ENCODE results near the gene UBAC1. TPM values are rescaled to one million over a fixed set of nuclear protein-coding genes. Genes with fewer than 3 reads are reported as not detected.
"Not testable (repeated sequence)": the region's sequence is repeated elsewhere in the genome, so short reads cannot be mapped to it uniquely, and the experiment has no call there.

Gene UBAC1
- total RNA-seq, 1 donor from 2014 or later = 57.9 TPM

- TF ChIP-seq POLR2A (IDR thresholded peaks at IDR 0.05) (no peak), POLR2AphosphoS5 (IDR thresholded peaks at IDR 0.05; ENCODE audit: insufficient read depth in 1 of 2, low read depth in 1 of 2) (no peak)
- TF ChIP-seq, protein P1, sequence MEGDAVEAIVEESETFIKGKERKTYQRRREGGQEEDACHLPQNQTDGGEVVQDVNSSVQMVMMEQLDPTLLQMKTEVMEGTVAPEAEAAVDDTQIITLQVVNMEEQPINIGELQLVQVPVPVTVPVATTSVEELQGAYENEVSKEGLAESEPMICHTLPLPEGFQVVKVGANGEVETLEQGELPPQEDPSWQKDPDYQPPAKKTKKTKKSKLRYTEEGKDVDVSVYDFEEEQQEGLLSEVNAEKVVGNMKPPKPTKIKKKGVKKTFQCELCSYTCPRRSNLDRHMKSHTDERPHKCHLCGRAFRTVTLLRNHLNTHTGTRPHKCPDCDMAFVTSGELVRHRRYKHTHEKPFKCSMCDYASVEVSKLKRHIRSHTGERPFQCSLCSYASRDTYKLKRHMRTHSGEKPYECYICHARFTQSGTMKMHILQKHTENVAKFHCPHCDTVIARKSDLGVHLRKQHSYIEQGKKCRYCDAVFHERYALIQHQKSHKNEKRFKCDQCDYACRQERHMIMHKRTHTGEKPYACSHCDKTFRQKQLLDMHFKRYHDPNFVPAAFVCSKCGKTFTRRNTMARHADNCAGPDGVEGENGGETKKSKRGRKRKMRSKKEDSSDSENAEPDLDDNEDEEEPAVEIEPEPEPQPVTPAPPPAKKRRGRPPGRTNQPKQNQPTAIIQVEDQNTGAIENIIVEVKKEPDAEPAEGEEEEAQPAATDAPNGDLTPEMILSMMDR (IDR thresholded peaks at IDR 0.05) = no peak
- Histone ChIP-seq H3K4me1 (peaks cover 9% of the 10 kb centered on the region), H3K36me3 (no peaks in the 10 kb centered on the region), H3K27ac (no peak overlapping the region), H3K9me3 (no peaks in the 10 kb centered on the region), H3K27me3 (no peaks in the 10 kb centered on the region), H3K4me3 (no peak overlapping the region)
- intact Hi-C loops (cut with DNase I) = no loop called here
- no peak for DNase-seq (ENCODE audit: extremely low spot score in 2 of 2)
These were observed 8.0 kb upstream of the UBAC1 start for GRCh38 chr9:135969064-135969683.

- TF ChIP-seq, protein P1 (IDR thresholded peaks at IDR 0.05) = no peak
- no peak for TF ChIP-seq POLR2A (IDR thresholded peaks at IDR 0.05)
- no peak for TF ChIP-seq POLR2AphosphoS5 (IDR thresholded peaks at IDR 0.05; ENCODE audit: insufficient read depth in 1 of 2, low read depth in 1 of 2)
- intact Hi-C loops (cut with DNase I) = no loop called here
- no peak for DNase-seq (ENCODE audit: extremely low spot score in 2 of 2)
- Histone ChIP-seq H3K9me3 (no peaks in the 10 kb centered on the region), H3K27ac (no peak overlapping the region), H3K27me3 (no peaks in the 10 kb centered on the region), H3K4me1 (peaks cover 9% of the 10 kb centered on the region), H3K4me3 (no peak overlapping the region), H3K36me3 (no peaks in the 10 kb centered on the region)
These were observed 7.4 kb upstream of the UBAC1 start for GRCh38 chr9:135968601-135969000.

DNA sequence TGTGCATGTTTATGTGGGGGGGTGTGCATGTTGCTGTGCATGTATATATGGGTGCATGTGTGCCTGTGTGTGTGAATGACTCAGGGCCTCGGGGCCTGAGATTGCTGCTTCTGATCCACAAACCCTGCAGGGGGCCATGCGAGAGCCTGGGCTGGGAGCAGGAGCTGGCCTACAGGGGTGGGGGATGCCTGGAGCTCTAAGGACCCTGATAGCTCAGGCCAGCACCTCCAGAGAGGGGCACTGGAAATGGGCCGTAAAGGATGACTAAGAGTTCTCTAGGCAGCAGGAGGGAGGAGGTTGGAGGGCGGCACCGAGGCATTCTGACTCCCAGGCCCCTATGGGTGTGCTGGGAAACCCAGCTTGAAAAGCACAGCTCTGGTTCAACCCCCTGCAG, 6.9 kb upstream of the UBAC1 start:
- Histone ChIP-seq H3K27ac (no peak overlapping the region), H3K4me3 (no peak overlapping the region), H3K9me3 (no peaks in the 10 kb centered on the region), H3K4me1 (peaks cover 9% of the 10 kb centered on the region), H3K27me3 (no peaks in the 10 kb centered on the region), H3K36me3 (no peaks in the 10 kb centered on the region)
- intact Hi-C loops (cut with DNase I) = no loop called here
- no peak for DNase-seq (ENCODE audit: extremely low spot score in 2 of 2)
- TF ChIP-seq POLR2A (IDR thresholded peaks at IDR 0.05) (no peak), POLR2AphosphoS5 (IDR thresholded peaks at IDR 0.05; ENCODE audit: insufficient read depth in 1 of 2, low read depth in 1 of 2) (no peak)
- TF ChIP-seq, protein P1 (IDR thresholded peaks at IDR 0.05) = no peak

GRCh38 chr9:135966916-135967260, 5.7 kb upstream of the UBAC1 start:
- H3K27ac ChIP-seq = not testable (repeated sequence)

GRCh38 chr9:135965124-135965756, 4.1 kb upstream of the UBAC1 start:
- Histone ChIP-seq H3K36me3 (no peaks in the 10 kb centered on the region), H3K27me3 (no peaks in the 10 kb centered on the region), H3K4me3 (no peak overlapping the region), H3K9me3 (no peaks in the 10 kb centered on the region), H3K4me1 (peaks cover 14% of the 10 kb centered on the region), H3K27ac (no peak overlapping the region)
- no peak for DNase-seq (ENCODE audit: extremely low spot score in 2 of 2)
- TF ChIP-seq POLR2AphosphoS5 (IDR thresholded peaks at IDR 0.05; ENCODE audit: insufficient read depth in 1 of 2, low read depth in 1 of 2) (no peak), POLR2A (IDR thresholded peaks at IDR 0.05) (no peak)
- TF ChIP-seq, protein P1 (IDR thresholded peaks at IDR 0.05) = no peak
- intact Hi-C loops (cut with DNase I) = loop anchor here (2.0 kb wide), 1 partner anchor 154 kb away; the partner anchor contains the start of gene TMEM250

More at GRCh38 chr9:135966916-135967260, 5.7 kb upstream of the UBAC1 start:
- DNase-seq (ENCODE audit: extremely low spot score in 2 of 2); intact Hi-C loops (cut with DNase I); H3K4me3 ChIP-seq; H3K9me3 ChIP-seq; H3K4me1 ChIP-seq; H3K36me3 ChIP-seq; H3K27me3 ChIP-seq: not testable (repeated sequence)

Data from vagina (tissue), 2 donors.